Small intestine (tissue), 7 donors: ENCODE data around the gene MYCT1. TPM values are rescaled to one million over a fixed set of nuclear protein-coding genes. Genes with fewer than 3 reads are reported as not detected.

Source experiments
- DNase-seq, 2 donors: peaks; one replicate each; pipeline versions ENCODE4 v3.0.0 to v3.0.0-alpha.2; 2013
- FAIRE-seq: peaks from 2 replicates; lab custom pipeline; 2012; peaks lifted over from hg19 to GRCh38; lab: Jason Lieb, UNC
- H3K27ac ChIP-seq, 3 donors: one replicate each; pipeline ENCODE4 v1.5.1; 2013; ENCODE audit warnings: low read length in 2 of 3, mild to moderate bottlenecking in 2 of 3, control low read depth in 1 of 3, inconsistent platforms in 1 of 3, low read depth in 1 of 3, moderate library complexity in 1 of 3
- H3K27me3 ChIP-seq, 3 donors: one replicate each; pipeline ENCODE4 v1.6.1; 2013; ENCODE audit warnings: low read length in 3 of 3, inconsistent platforms in 1 of 3; ENCODE audit not compliant: control insufficient read depth in 3 of 3, insufficient read depth in 3 of 3
- H3K36me3 ChIP-seq, 3 donors: one replicate each; pipeline ENCODE4 v1.6.1; 2013; ENCODE audit warnings: low read length in 3 of 3, inconsistent platforms in 1 of 3, low read depth in 1 of 3, mild to moderate bottlenecking in 1 of 3, moderate library complexity in 1 of 3; ENCODE audit not compliant: control insufficient read depth in 3 of 3, insufficient read depth in 2 of 3
- H3K4me1 ChIP-seq, 3 donors: one replicate each; pipeline ENCODE4 v1.6.1; 2013; ENCODE audit warnings: low read length in 2 of 3, inconsistent platforms in 1 of 3, low read depth in 1 of 3, mild to moderate bottlenecking in 1 of 3, moderate library complexity in 1 of 3; ENCODE audit not compliant: control insufficient read depth in 3 of 3, insufficient read depth in 2 of 3
- H3K4me3 ChIP-seq, 3 donors: one replicate each; pipeline ENCODE4 v1.5.1; 2013; ENCODE audit warnings: low read length in 3 of 3, control low read depth in 1 of 3, inconsistent platforms in 1 of 3, low read depth in 1 of 3, mild to moderate bottlenecking in 1 of 3, moderate library complexity in 1 of 3
- H3K9me3 ChIP-seq, 2 donors: one replicate each; pipeline ENCODE4 v1.6.1; 2013; ENCODE audit warnings: low read depth in 1 of 2, low read length in 1 of 2; ENCODE audit not compliant: control insufficient read depth in 2 of 2, insufficient read depth in 1 of 2
- WGBS, 3 donors: extraction: QIAGEN DNeasy Blood & Tissue Kit; methylation state at CpG; one replicate each; pipeline ENCODE4 v1.1.7; 2013; 5-methylcytosine and 5-hydroxymethylcytosine counted together
- polyA plus RNA-seq, 4 donors: library from polyadenylated mRNA; stranded (reverse) in 3 of 4; unstranded in 1 of 4; fragments of 200-250 nt in 3 of 4; fragments of 120-200 nt in 1 of 4; gene quantifications; one replicate each; pipeline versions ENCODE4 v1.2.1 to v1.2.3, GENCODE V29; 2013
- donor health status: healthy with polysubstance abuse.
- donor health status: control.
- donor health status: control.
- donor health status: Bipolar disorder and iron deficiency.
- donor health status: healthy.

The MYCT1 gene
- polyA plus RNA-seq, 4 donors: 0.45 to 10.3 (median 3.3) TPM

GRCh38 chr6:152726313-152726712 lies 28.6 kb downstream of the MYCT1 start:
- Histone ChIP-seq H3K27me3 (no peaks in the 10 kb centered on the region), H3K27ac (no peak overlapping the region), H3K4me3 (no peak overlapping the region), H3K36me3 (no peaks in the 10 kb centered on the region), H3K4me1 (no peaks in the 10 kb centered on the region), H3K9me3 (no peaks in the 10 kb centered on the region)
- 53 to 85% (median 70%) methylated on average over 4 of the region's 4 CpGs for WGBS, 3 donors
- FAIRE-seq (no peak), DNase-seq (no peak)

- DNase-seq: no peak
Measured at GRCh38 chr6:152727507-152727906, 29.8 kb downstream of the MYCT1 start.

GRCh38 chr6:152734630-152735029 lies 36.9 kb downstream of the MYCT1 start:
- H3K27me3 ChIP-seq: no peaks in the 10 kb centered on the region
- H3K9me3 ChIP-seq: no peaks in the 10 kb centered on the region
- 73 to 84% (median 81%) methylated on average over 2 of the region's 2 CpGs for WGBS, 3 donors
- DNase-seq: no peak
- no peaks in the 10 kb centered on the region for H3K36me3 ChIP-seq
- no peak for FAIRE-seq
- no peak overlapping the region for H3K4me3 ChIP-seq
- H3K4me1 ChIP-seq: no peaks in the 10 kb centered on the region
- no peak overlapping the region for H3K27ac ChIP-seq

More at GRCh38 chr6:152727507-152727906, 29.8 kb downstream of the MYCT1 start:
- no peaks in the 10 kb centered on the region for H3K4me1 ChIP-seq
- no peak overlapping the region for H3K4me3 ChIP-seq
- no peak overlapping the region for H3K27ac ChIP-seq
- 79 to 85% (median 84%) methylated on average over 3 of the region's 3 CpGs for WGBS, 3 donors
- no peaks in the 10 kb centered on the region for H3K36me3 ChIP-seq
- no peaks in the 10 kb centered on the region for H3K9me3 ChIP-seq
- H3K27me3 ChIP-seq: no peaks in the 10 kb centered on the region
- no peak for FAIRE-seq

GRCh38 chr6:152736687-152737273 lies 39.1 kb downstream of the MYCT1 start:
- H3K27ac ChIP-seq: no peak overlapping the region
- no peaks in the 10 kb centered on the region for H3K27me3 ChIP-seq
- DNase-seq (no peak), FAIRE-seq (no peak)
- no peaks in the 10 kb centered on the region for H3K4me1 ChIP-seq
- 63 to 68% (median 66%) methylated on average over 2 of the region's 2 CpGs for WGBS, 3 donors
- H3K4me3 ChIP-seq: no peak overlapping the region
- H3K9me3 ChIP-seq: no peaks in the 10 kb centered on the region
- H3K36me3 ChIP-seq: no peaks in the 10 kb centered on the region

GRCh38 chr6:152745509-152746171 lies 47.9 kb downstream of the MYCT1 start:
- Histone ChIP-seq H3K4me1 (no peaks in the 10 kb centered on the region), H3K36me3 (no peaks in the 10 kb centered on the region), H3K9me3 (no peaks in the 10 kb centered on the region), H3K27ac (no peak overlapping the region), H3K4me3 (no peak overlapping the region), H3K27me3 (no peaks in the 10 kb centered on the region)
- FAIRE-seq (no peak), DNase-seq (no peak)
- WGBS, 3 donors: 69 to 84% (median 82%) methylated on average over 4 of the region's 4 CpGs

GRCh38 chr6:152746172-152746553 lies 48.5 kb downstream of the MYCT1 start:
- Histone ChIP-seq H3K4me1 (no peaks in the 10 kb centered on the region), H3K27me3 (no peaks in the 10 kb centered on the region), H3K27ac (no peak overlapping the region), H3K36me3 (no peaks in the 10 kb centered on the region), H3K9me3 (no peaks in the 10 kb centered on the region), H3K4me3 (no peak overlapping the region)
- no peak for FAIRE-seq
- DNase-seq: no peak
- 68 to 83% (median 71%) methylated on average over 2 of the region's 2 CpGs for WGBS, 3 donors

- no peak for DNase-seq
- no peak for FAIRE-seq
- 34 to 42% (median 38%) methylated on average over 1 of the region's 1 CpG for WGBS, 3 donors
Measured at GRCh38 chr6:152748843-152749242, 51.1 kb downstream of the MYCT1 start.

GRCh38 chr6:152749336-152749735 lies 51.6 kb downstream of the MYCT1 start:
- Histone ChIP-seq H3K36me3 (no peaks in the 10 kb centered on the region), H3K27me3 (no peaks in the 10 kb centered on the region), H3K27ac (no peak overlapping the region), H3K9me3 (no peaks in the 10 kb centered on the region), H3K4me1 (no peaks in the 10 kb centered on the region), H3K4me3 (no peak overlapping the region)
- WGBS, 3 donors: 54 to 68% (median 55%) methylated on average over 1 of the region's 1 CpG
- no peak for FAIRE-seq
- no peak for DNase-seq

More at GRCh38 chr6:152748843-152749242, 51.1 kb downstream of the MYCT1 start:
- Histone ChIP-seq H3K27ac (no peak overlapping the region), H3K27me3 (no peaks in the 10 kb centered on the region), H3K36me3 (no peaks in the 10 kb centered on the region), H3K4me1 (no peaks in the 10 kb centered on the region), H3K4me3 (no peak overlapping the region), H3K9me3 (no peaks in the 10 kb centered on the region)
